ENCODE results near the gene ZNF546.

Gene ZNF546

DNA sequence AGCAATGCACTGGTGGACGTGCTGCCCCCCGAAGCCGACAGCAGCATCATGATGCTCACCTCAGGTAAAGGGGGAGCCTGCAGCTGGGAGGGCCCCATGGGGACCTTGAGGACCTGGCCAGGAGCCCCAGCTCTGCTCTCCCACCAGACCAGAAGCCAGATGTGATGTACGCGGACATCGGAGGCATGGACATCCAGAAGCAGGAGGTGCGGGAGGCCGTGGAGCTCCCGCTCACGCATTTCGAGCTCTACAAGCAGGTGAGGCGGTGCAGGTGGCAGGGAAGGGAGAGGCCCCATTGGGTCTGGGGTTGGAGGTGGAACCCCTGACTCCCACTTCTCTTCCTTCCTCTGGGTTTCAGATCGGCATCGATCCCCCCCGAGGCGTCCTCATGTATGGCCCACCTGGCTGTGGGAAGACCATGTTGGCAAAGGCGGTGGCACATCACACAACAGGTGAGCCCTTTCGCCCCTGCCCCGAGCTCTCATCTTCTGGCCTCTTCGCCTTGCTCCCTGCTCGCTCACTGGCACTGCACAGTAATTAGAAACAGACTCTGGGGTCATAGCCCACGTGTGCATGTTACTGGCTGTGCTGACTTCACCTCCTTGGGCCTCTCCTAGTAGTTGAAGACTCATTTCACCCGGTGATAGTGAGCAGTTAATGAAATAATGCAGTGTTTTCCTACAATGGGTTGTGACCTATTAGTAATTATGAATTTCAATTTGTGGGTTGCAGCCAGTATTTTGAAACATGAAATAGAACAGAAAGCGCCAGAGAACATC lies 22.3 kb upstream of the ZNF546 start:
- no peak for DNase-seq
- Histone ChIP-seq H3K4me1 (peaks cover 4 to 38% (median 24%) of the 10 kb centered on the region in 4 donors), H3K36me3 (peaks cover 43 to 69% (median 65%) of the 10 kb centered on the region in 3 donors), H3K9me3 (no peaks in the 10 kb centered on the region), H3K27ac (no peak overlapping the region), H3K4me3 (no peak overlapping the region), H3K27me3 (no peaks in the 10 kb centered on the region)
- intact Hi-C loops (cut with DNase I; ENCODE audit: low total_unique reads): loop anchor here (5.0 to 10.0 kb wide), 2 partner anchors 127 to 180 kb away; partner anchors contain the start of gene FBL
- TF ChIP-seq, protein P1, sequence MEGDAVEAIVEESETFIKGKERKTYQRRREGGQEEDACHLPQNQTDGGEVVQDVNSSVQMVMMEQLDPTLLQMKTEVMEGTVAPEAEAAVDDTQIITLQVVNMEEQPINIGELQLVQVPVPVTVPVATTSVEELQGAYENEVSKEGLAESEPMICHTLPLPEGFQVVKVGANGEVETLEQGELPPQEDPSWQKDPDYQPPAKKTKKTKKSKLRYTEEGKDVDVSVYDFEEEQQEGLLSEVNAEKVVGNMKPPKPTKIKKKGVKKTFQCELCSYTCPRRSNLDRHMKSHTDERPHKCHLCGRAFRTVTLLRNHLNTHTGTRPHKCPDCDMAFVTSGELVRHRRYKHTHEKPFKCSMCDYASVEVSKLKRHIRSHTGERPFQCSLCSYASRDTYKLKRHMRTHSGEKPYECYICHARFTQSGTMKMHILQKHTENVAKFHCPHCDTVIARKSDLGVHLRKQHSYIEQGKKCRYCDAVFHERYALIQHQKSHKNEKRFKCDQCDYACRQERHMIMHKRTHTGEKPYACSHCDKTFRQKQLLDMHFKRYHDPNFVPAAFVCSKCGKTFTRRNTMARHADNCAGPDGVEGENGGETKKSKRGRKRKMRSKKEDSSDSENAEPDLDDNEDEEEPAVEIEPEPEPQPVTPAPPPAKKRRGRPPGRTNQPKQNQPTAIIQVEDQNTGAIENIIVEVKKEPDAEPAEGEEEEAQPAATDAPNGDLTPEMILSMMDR (IDR thresholded peaks at IDR 0.05): no peak

DNA sequence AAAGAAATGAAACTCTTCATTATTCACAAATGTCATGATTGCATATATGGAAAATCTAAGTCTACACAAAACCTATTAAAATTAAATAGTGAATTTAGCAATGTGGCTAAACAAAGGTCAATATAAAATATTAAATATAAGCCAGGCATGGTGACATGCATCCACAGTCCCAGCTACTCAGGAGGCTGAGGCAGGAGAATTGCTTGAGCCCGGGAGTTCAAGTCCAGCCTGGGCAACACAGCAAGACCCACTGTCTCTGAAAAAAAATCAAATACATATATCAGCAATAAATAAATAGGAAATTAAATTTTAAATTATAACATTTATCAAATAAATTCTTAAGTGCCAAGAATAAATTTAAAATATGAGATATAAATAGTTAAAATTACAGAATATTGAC lies 14.0 kb upstream of the ZNF546 start:
- Histone ChIP-seq H3K27ac (no peak overlapping the region), H3K27me3 (no peaks in the 10 kb centered on the region), H3K4me1 (peaks cover 0 to 16% (median 6%) of the 10 kb centered on the region in 4 donors), H3K9me3 (peaks cover 0 to 33% (median 13%) of the 10 kb centered on the region in 3 donors), H3K36me3 (peaks cover 27 to 62% (median 48%) of the 10 kb centered on the region in 3 donors), H3K4me3 (no peak overlapping the region)
- intact Hi-C loops (cut with DNase I; ENCODE audit: low total_unique reads): no loop called here
- TF ChIP-seq, protein P1 (IDR thresholded peaks at IDR 0.05): no peak
- no peak for DNase-seq

DNA sequence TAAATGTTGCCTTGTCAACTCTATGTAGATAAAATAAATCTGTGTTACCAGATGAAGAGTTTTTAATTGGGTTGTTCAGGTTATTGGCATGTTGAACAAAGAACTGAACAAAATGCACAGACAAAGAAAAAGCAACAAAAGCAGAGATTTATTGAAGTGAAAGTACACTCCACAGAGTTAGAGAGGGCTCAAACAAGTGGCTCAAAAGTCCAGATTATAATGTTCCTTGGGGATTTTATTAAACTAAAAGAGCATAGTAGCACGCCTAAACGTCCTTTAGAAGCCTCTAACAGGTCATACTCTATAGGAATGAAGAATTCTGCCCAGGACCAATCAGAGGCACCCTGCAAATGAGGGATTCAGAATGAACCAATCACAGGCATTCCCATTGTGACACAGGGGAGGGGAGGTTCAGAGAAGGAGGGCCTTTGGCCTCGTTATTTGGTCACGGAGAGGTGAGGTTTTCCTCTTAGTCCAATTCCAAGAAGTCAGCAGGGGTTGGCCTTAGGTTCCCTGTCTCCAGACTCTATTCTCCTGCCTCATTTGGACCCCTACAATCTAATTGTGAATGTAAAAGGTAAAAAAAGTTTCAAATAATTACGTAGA lies 13.1 kb upstream of the ZNF546 start:
- no peak overlapping the region for H3K4me3 ChIP-seq
- H3K4me1 ChIP-seq: peaks cover 0 to 7% (median 2%) of the 10 kb centered on the region in 4 donors
- intact Hi-C loops (cut with DNase I; ENCODE audit: low total_unique reads): no loop called here
- H3K27ac ChIP-seq: no peak overlapping the region
- DNase-seq: no peak
- peaks cover 0 to 33% (median 13%) of the 10 kb centered on the region in 3 donors for H3K9me3 ChIP-seq
- peaks cover 27 to 54% (median 41%) of the 10 kb centered on the region in 3 donors for H3K36me3 ChIP-seq
- TF ChIP-seq, protein P1 (IDR thresholded peaks at IDR 0.05): no peak
- no peaks in the 10 kb centered on the region for H3K27me3 ChIP-seq

DNA sequence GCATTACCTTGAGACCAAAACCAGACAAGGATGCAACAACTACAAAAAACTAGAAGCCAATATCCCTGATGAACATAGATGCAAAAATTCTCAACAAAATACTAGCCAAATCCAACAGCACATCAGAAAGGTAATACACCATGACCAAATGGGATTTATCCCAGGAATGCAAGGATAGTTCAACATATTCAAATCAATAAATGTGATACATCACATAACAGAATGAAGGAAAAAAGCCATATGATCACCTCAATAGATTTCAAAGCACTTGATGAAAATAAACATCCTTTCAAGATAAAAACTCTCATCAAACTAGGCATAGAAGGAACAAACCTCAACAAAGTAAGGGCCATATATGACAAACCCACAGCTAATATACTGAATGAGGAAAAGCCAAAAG lies 10.2 kb upstream of the ZNF546 start:
- intact Hi-C loops (cut with DNase I; ENCODE audit: low total_unique reads): no loop called here
- no peak overlapping the region for H3K4me3 ChIP-seq
- H3K36me3 ChIP-seq: peaks cover 10 to 25% (median 13%) of the 10 kb centered on the region in 3 donors
- no peak for DNase-seq
- TF ChIP-seq, protein P1 (IDR thresholded peaks at IDR 0.05): no peak
- H3K27me3 ChIP-seq: no peaks in the 10 kb centered on the region
- no peaks in the 10 kb centered on the region for H3K4me1 ChIP-seq
- peaks cover 0 to 33% (median 13%) of the 10 kb centered on the region in 3 donors for H3K9me3 ChIP-seq
- no peak overlapping the region for H3K27ac ChIP-seq

DNA sequence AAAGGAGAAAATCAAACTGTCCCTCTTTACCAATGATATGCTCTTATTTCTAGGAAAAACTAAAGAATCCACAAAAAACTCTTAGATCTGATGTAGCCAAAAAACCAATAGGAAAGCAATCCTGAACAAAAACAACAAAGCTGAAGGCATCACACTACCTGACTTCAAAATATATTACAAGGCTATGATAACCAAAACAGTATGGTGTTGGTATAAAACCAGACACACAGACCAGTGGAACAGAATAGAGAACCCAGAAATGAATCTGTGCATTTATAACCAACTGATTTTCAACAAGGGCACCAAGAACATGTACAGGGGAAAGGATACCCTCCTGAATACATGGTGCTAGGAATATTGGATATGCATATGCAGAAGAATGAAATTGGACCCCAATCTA lies 9.7 kb upstream of the ZNF546 start:
- intact Hi-C loops (cut with DNase I; ENCODE audit: low total_unique reads): no loop called here
- no peak overlapping the region for H3K4me3 ChIP-seq
- TF ChIP-seq, protein P1 (IDR thresholded peaks at IDR 0.05): no peak
- no peak for DNase-seq
- peaks cover 0 to 33% (median 13%) of the 10 kb centered on the region in 3 donors for H3K9me3 ChIP-seq
- no peaks in the 10 kb centered on the region for H3K4me1 ChIP-seq
- no peaks in the 10 kb centered on the region for H3K27me3 ChIP-seq
- no peak overlapping the region for H3K27ac ChIP-seq
- peaks cover 5 to 20% (median 8%) of the 10 kb centered on the region in 3 donors for H3K36me3 ChIP-seq

All from tibial artery (tissue), 4 donors.